HEK293 (cell line): ENCODE measurements around the gene INS.

ENCODE experiments used
- CTCF ChIA-PET: fragments of 350-600 bp; formaldehyde crosslinking; extraction: SDS; loops from one replicate; lab custom pipeline; 2021; ENCODE audit warnings: antibody characterized with exemption; lab: Yijun Ruan, JAX
- POLR2A ChIA-PET: fragments of 300-600 bp; formaldehyde crosslinking; extraction: SDS; loops from one replicate; lab custom pipeline; 2020; ENCODE audit warnings: antibody characterized with exemption, inconsistent platforms; lab: Yijun Ruan, JAX
- H3K27ac ChIP-seq: fragments of 200-500 bp; sonication (Bioruptor generic); 2 replicates; pipeline ENCODE4 v1.5.1; 2014; ENCODE audit warnings: low read depth, low read length, control low read depth, inconsistent platforms; ENCODE audit errors: extremely low read depth
- H3K36me3 ChIP-seq, 2 experiments: fragments of 200-500 bp in 1 of 2; sonication (Bioruptor generic) in 1 of 2; 1 replicate in 1 of 2; 2 replicates in 1 of 2; pipeline ENCODE4 v1.5.1; 2014 to 2017; ENCODE audit warnings: inconsistent platforms in 2 of 2, low read length in 2 of 2; ENCODE audit not compliant: control insufficient read depth in 2 of 2, insufficient read depth in 1 of 2
- H3K4me1 ChIP-seq: fragments of 200-500 bp; sonication (Bioruptor generic); 2 replicates; pipeline ENCODE4 v1.5.1; 2014; ENCODE audit warnings: mild to moderate bottlenecking, low read length, inconsistent platforms; ENCODE audit not compliant: control insufficient read depth, insufficient read depth
- H3K4me3 ChIP-seq: 2 replicates; pipeline ENCODE4 v1.5.1; 2011; ENCODE audit warnings: low read depth, mild to moderate bottlenecking, control low read depth, low read length, moderate library complexity
- H3K9me3 ChIP-seq: fragments of 200-500 bp; sonication (Bioruptor generic); 2 replicates; pipeline ENCODE4 v1.5.1; 2014; ENCODE audit warnings: low read depth, low read length, inconsistent platforms; ENCODE audit not compliant: control insufficient read depth, insufficient read depth
- HOXD13 ChIP-seq: sonication (generic); formaldehyde crosslinking; IDR thresholded peaks from 2 replicates; pipeline ENCODE4 v1.8.0; 2022; ENCODE audit warnings: missing genetic modification reagents, borderline replicate concordance
- OVOL3 ChIP-seq: fragments of 450-650 bp; formaldehyde crosslinking; IDR thresholded peaks from 2 replicates; pipeline ENCODE4 v1.5.1; 2016; ENCODE audit warnings: missing biosample characterization, missing genetic modification characterization
- ZFP3 ChIP-seq: fragments of 450-650 bp; formaldehyde crosslinking; IDR thresholded peaks from 2 replicates; pipeline ENCODE4 v1.5.1; 2016; ENCODE audit warnings: low read depth, missing biosample characterization, missing genetic modification characterization
- ZNF169 ChIP-seq: fragments of 450-650 bp; formaldehyde crosslinking; IDR thresholded peaks from 2 replicates; pipeline ENCODE4 v1.5.1; 2016; ENCODE audit warnings: missing biosample characterization, missing genetic modification characterization
- ZNF2 ChIP-seq: fragments of 450-650 bp; formaldehyde crosslinking; IDR thresholded peaks from 2 replicates; pipeline ENCODE4 v1.5.1; 2016; ENCODE audit warnings: missing biosample characterization, missing genetic modification characterization
- ZNF202 ChIP-seq: fragments of 450-650 bp; formaldehyde crosslinking; IDR thresholded peaks from 2 replicates; pipeline ENCODE4 v1.5.1; 2016; ENCODE audit warnings: missing biosample characterization, missing genetic modification characterization, borderline replicate concordance
- ZNF311 ChIP-seq: fragments of 450-650 bp; formaldehyde crosslinking; IDR thresholded peaks from 2 replicates; pipeline ENCODE4 v1.5.1; 2017; ENCODE audit warnings: missing biosample characterization, missing genetic modification characterization, borderline replicate concordance
- ZNF473 ChIP-seq: fragments of 450-650 bp; formaldehyde crosslinking; IDR thresholded peaks from 2 replicates; pipeline ENCODE4 v1.5.1; 2017; ENCODE audit warnings: missing biosample characterization, missing genetic modification characterization
- ZNF521 ChIP-seq: fragments of 450-650 bp; formaldehyde crosslinking; IDR thresholded peaks from 2 replicates; pipeline ENCODE4 v1.5.1; 2017; ENCODE audit warnings: missing biosample characterization, mild to moderate bottlenecking, missing genetic modification characterization
- ZNF626 ChIP-seq: fragments of 450-650 bp; sonication (Bioruptor Pico); formaldehyde crosslinking; IDR thresholded peaks from 2 replicates; pipeline ENCODE4 v1.5.1; 2018; ENCODE audit warnings: missing biosample characterization, missing genetic modification characterization, inconsistent platforms
- ZNF654 ChIP-seq: fragments of 450-650 bp; formaldehyde crosslinking; IDR thresholded peaks from 2 replicates; pipeline ENCODE4 v1.5.1; 2016; ENCODE audit warnings: low read depth, missing biosample characterization, missing genetic modification characterization
- ZNF692 ChIP-seq: fragments of 450-650 bp; formaldehyde crosslinking; IDR thresholded peaks from 2 replicates; pipeline ENCODE4 v1.5.1; 2016; ENCODE audit warnings: missing biosample characterization, missing genetic modification characterization
- ZNF791 ChIP-seq: fragments of 450-650 bp; formaldehyde crosslinking; IDR thresholded peaks from 2 replicates; pipeline ENCODE4 v1.5.1; 2016; ENCODE audit warnings: missing biosample characterization, missing genetic modification characterization
- ZNF843 ChIP-seq: fragments of 450-650 bp; formaldehyde crosslinking; IDR thresholded peaks from 2 replicates; pipeline ENCODE4 v1.5.1; 2016; ENCODE audit warnings: missing biosample characterization, missing genetic modification characterization
- TF ChIP-seq, protein P1 (sequence below): fragments of 450-650 bp; formaldehyde crosslinking; IDR thresholded peaks from 2 replicates; pipeline ENCODE4 v1.5.1; 2016; ENCODE audit warnings: missing biosample characterization, missing genetic modification characterization
- TF ChIP-seq, protein P2 (sequence below): fragments of 450-650 bp; formaldehyde crosslinking; IDR thresholded peaks from 2 replicates; pipeline ENCODE4 v1.5.1; 2016; ENCODE audit warnings: missing biosample characterization, missing genetic modification characterization
- TF ChIP-seq, protein P3 (sequence below): fragments of 450-650 bp; formaldehyde crosslinking; IDR thresholded peaks from 2 replicates; pipeline ENCODE4 v1.5.1; 2016; ENCODE audit warnings: missing biosample characterization, missing genetic modification characterization
- TF ChIP-seq, protein P4 (sequence below): fragments of 450-650 bp; formaldehyde crosslinking; IDR thresholded peaks from 2 replicates; pipeline ENCODE4 v1.5.1; 2017; ENCODE audit warnings: missing biosample characterization, missing genetic modification characterization
- TF ChIP-seq, protein P5 (sequence below): fragments of 450-650 bp; formaldehyde crosslinking; IDR thresholded peaks from 2 replicates; pipeline ENCODE4 v1.5.1; 2016; ENCODE audit warnings: missing biosample characterization, missing genetic modification characterization

INS gene

GRCh38 chr11:2197771-2198520, 36.9 kb upstream of the INS start (continued):
- TF ChIP-seq, protein P1, sequence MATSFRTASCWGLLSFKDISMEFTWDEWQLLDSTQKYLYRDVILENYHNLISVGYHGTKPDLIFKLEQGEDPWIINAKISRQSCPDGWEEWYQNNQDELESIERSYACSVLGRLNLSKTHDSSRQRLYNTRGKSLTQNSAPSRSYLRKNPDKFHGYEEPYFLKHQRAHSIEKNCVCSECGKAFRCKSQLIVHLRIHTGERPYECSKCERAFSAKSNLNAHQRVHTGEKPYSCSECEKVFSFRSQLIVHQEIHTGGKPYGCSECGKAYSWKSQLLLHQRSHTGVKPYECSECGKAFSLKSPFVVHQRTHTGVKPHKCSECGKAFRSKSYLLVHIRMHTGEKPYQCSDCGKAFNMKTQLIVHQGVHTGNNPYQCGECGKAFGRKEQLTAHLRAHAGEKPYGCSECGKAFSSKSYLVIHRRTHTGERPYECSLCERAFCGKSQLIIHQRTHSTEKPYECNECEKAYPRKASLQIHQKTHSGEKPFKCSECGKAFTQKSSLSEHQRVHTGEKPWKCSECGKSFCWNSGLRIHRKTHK: no peak
- TF ChIP-seq, protein P2, sequence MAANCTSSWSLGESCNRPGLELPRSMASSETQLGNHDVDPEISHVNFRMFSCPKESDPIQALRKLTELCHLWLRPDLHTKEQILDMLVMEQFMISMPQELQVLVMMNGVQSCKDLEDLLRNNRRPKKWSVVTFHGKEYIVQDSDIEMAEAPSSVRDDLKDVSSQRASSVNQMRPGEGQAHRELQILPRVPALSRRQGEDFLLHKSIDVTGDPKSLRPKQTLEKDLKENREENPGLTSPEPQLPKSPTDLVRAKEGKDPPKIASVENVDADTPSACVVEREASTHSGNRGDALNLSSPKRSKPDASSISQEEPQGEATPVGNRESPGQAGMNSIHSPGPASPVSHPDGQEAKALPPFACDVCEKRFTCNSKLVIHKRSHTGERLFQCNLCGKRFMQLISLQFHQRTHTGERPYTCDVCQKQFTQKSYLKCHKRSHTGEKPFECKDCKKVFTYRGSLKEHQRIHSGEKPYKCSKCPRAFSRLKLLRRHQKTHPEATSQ (tag by site-specific recombination): no peak
- no peak for TF ChIP-seq ZNF626 (tag by site-specific recombination)
- no peak for TF ChIP-seq ZNF843
- TF ChIP-seq ZNF521 (tag by site-specific recombination): no peak
- TF ChIP-seq ZNF169 (tag by site-specific recombination): no peak
- no peak for TF ChIP-seq HOXD13
- TF ChIP-seq OVOL3: no peak
- no peak for TF ChIP-seq ZNF473 (tag by site-specific recombination)
- no peak for TF ChIP-seq ZNF692 (tag by site-specific recombination)
- TF ChIP-seq, protein P3, sequence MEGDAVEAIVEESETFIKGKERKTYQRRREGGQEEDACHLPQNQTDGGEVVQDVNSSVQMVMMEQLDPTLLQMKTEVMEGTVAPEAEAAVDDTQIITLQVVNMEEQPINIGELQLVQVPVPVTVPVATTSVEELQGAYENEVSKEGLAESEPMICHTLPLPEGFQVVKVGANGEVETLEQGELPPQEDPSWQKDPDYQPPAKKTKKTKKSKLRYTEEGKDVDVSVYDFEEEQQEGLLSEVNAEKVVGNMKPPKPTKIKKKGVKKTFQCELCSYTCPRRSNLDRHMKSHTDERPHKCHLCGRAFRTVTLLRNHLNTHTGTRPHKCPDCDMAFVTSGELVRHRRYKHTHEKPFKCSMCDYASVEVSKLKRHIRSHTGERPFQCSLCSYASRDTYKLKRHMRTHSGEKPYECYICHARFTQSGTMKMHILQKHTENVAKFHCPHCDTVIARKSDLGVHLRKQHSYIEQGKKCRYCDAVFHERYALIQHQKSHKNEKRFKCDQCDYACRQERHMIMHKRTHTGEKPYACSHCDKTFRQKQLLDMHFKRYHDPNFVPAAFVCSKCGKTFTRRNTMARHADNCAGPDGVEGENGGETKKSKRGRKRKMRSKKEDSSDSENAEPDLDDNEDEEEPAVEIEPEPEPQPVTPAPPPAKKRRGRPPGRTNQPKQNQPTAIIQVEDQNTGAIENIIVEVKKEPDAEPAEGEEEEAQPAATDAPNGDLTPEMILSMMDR: no peak
- TF ChIP-seq, all 188 proteins: peak for 0

DNA sequence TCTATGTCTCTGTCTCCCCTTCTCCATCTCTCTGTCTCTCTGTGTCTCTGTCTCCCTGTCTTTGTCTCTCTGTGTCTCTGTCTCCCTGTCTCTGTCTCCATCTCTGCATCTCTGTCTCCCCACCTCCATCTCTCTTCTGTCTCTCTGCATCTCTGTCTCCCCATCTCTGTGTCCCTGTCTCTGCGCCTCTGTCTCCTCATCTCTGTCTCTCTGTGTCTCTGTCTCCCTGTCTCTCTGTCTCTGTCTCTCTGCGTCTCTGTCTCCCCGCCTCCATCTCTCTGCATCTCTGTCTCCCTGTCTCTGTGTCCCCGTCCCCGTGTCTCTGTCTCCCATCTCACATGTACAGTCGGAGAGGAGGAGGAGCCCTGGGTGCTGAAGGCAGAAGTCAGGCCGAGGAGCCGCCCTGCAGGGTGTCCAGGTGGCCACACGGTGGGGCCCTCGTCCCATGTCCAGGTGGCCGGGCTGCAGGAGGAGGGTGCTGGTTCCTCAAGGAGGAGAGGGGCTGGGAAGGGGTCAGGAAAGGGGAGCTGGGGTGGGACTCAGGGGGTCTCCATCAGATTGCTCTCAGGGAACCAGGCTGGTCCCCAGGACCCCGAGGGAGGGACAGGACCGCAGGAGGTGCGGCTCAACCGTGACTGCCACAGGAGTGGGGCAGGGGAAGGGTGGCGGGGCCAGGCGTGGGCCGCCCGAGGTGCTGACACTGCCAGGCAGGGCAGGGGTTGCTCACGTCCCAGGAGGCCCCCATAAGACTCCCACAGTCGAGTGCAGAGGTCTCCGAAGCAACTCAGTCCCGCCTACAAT, 36.2 kb upstream of the INS start:
- no peak overlapping the region for H3K27ac ChIP-seq
- ChIA-PET CTCF (interaction anchor here (0.6 to 3.1 kb wide), 19 partner anchors 8 to 427 kb away, joined by 3 to 33 read pairs (median 4); no protein-coding TSS in a partner anchor), POLR2A (interaction anchor here (0.5 kb wide), 1 partner anchor 53 kb away, joined by 3 read pairs; no protein-coding TSS in a partner anchor)

More for the DNA sequence above, 36.2 kb upstream of the INS start:
- Histone ChIP-seq H3K4me1 (no peaks in the 10 kb centered on the region), H3K36me3 (no peaks in the 10 kb centered on the region), H3K4me3 (no peak overlapping the region), H3K9me3 (no peaks in the 10 kb centered on the region)
- TF ChIP-seq, protein P4, sequence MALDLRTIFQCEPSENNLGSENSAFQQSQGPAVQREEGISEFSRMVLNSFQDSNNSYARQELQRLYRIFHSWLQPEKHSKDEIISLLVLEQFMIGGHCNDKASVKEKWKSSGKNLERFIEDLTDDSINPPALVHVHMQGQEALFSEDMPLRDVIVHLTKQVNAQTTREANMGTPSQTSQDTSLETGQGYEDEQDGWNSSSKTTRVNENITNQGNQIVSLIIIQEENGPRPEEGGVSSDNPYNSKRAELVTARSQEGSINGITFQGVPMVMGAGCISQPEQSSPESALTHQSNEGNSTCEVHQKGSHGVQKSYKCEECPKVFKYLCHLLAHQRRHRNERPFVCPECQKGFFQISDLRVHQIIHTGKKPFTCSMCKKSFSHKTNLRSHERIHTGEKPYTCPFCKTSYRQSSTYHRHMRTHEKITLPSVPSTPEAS (tag by site-specific recombination): no peak
- 0 out of 2 replicates have a peak, but pooled peaks have one; percentile 21 for TF ChIP-seq ZNF2
- TF ChIP-seq, protein P3: peak; percentile 79
- TF ChIP-seq ZNF202 (tag by site-specific recombination): 0 out of 2 replicates have a peak, but pooled peaks have one; percentile 75
- no peak for TF ChIP-seq ZNF791 (tag by site-specific recombination)
- TF ChIP-seq ZNF654: peak; percentile 72
- no peak for TF ChIP-seq ZFP3 (tag by site-specific recombination)
- TF ChIP-seq ZNF311 (tag by site-specific recombination): no peak
- no peak for TF ChIP-seq ZNF692 (tag by site-specific recombination)
- TF ChIP-seq, protein P5, sequence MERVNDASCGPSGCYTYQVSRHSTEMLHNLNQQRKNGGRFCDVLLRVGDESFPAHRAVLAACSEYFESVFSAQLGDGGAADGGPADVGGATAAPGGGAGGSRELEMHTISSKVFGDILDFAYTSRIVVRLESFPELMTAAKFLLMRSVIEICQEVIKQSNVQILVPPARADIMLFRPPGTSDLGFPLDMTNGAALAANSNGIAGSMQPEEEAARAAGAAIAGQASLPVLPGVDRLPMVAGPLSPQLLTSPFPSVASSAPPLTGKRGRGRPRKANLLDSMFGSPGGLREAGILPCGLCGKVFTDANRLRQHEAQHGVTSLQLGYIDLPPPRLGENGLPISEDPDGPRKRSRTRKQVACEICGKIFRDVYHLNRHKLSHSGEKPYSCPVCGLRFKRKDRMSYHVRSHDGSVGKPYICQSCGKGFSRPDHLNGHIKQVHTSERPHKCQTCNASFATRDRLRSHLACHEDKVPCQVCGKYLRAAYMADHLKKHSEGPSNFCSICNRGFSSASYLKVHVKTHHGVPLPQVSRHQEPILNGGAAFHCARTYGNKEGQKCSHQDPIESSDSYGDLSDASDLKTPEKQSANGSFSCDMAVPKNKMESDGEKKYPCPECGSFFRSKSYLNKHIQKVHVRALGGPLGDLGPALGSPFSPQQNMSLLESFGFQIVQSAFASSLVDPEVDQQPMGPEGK (tag by site-specific recombination): no peak
- TF ChIP-seq, all 188 proteins: peak for 4
